Thyroid gland (tissue), 4 donors: Measurements from ENCODE around the gene RNGTT. TPM values are rescaled to one million over a fixed set of nuclear protein-coding genes. Genes with fewer than 3 reads are reported as not detected.

Source experiments
- DNase-seq, 2 donors: peaks; one replicate each; pipeline ENCODE4 v3.0.0-alpha.2; 2019
- H3K27ac ChIP-seq, 3 donors: fragments of 200-600 bp; sonication (generic); 1 replicate in 2 of 3; 2 replicates in 1 of 3; pipeline ENCODE4 v1.5.1; 2016 to 2019; ENCODE audit warnings: mild to moderate bottlenecking in 1 of 3, moderate library complexity in 1 of 3
- H3K27me3 ChIP-seq: fragments of 200-600 bp; sonication (generic); one replicate; pipeline ENCODE4 v1.5.1; 2019
- H3K36me3 ChIP-seq, 2 donors: fragments of 200-600 bp; sonication (generic); one replicate each; pipeline ENCODE4 v1.5.1; 2016 to 2019
- H3K4me1 ChIP-seq, 2 donors: fragments of 200-600 bp; sonication (generic); one replicate each; pipeline ENCODE4 v1.5.1; 2017 to 2019
- H3K4me3 ChIP-seq, 3 donors: fragments of 200-600 bp; sonication (generic); replicated peaks in 1 of 3; 1 replicate in 2 of 3; 2 replicates in 1 of 3; pipeline ENCODE4 v1.5.1; 2016; ENCODE audit warnings: mild to moderate bottlenecking in 1 of 3
- H3K9me3 ChIP-seq: fragments of 200-600 bp; sonication (generic); one replicate; pipeline ENCODE4 v1.5.1; 2017
- POLR2A ChIP-seq, 2 donors: fragments of 450-650 bp; IDR thresholded peaks; one replicate each; pipeline ENCODE4 v1.6.1; 2017; ENCODE audit warnings: antibody characterized with exemption in 2 of 2, mild to moderate bottlenecking in 2 of 2, moderate library complexity in 1 of 2
- WGBS, 2 donors: methylation state at CpG; one replicate each; pipeline ENCODE4 v1.1.5; 2017; 5-methylcytosine and 5-hydroxymethylcytosine counted together
- intact Hi-C: fragments of 100-400 bp; cut with DNase I; formaldehyde crosslinking; loops from one replicate; pipeline ENCODE4 v1.15.1; 2023
- total RNA-seq, 4 donors: library from RNA; depleted of rRNA; stranded (reverse); fragments of >200 nt; gene quantifications; one replicate each; pipeline ENCODE4 v1.2.3, GENCODE V29; 2016
- TF ChIP-seq, protein P1 (sequence below), 6 experiments: fragments of 200-600 bp in 3 of 6; fragments of 450-650 bp in 3 of 6; sonication (generic) in 3 of 6; IDR thresholded peaks; one replicate each; pipeline ENCODE4 v1.5.1; 2016 to 2019; ENCODE audit warnings: antibody characterized with exemption in 6 of 6, mild to moderate bottlenecking in 2 of 6, inconsistent platforms in 1 of 6, moderate library complexity in 1 of 6

RNGTT gene
- total RNA-seq, 4 donors from 2014 or later, result 19.1 to 31.4 (median 24.8) TPM

DNA sequence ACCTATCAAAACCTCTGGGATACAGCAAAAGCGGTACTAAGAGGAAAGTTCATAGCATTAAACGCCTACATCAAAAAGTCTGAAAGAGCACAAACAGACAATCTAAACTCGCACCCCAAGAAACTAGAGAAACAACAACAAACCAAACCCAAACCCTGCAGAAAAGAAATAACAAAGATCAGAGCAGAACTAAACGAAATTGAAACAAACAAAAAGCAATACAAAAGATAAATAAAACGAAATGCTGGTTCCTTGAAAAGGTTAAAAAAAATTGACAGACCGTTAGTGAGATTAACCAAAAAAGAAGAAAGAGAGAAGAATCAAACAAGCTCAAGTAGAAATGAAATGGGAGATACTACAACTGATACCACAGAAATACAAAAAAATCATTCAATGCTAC, 302.3 kb downstream of the RNGTT start:
- Histone ChIP-seq H3K36me3 (no peaks in the 10 kb centered on the region), H3K9me3 (no peaks in the 10 kb centered on the region), H3K4me1 (peaks cover 0 to 8% of the 10 kb centered on the region in 2 donors), H3K27ac (no peak overlapping the region), H3K27me3 (no peaks in the 10 kb centered on the region), H3K4me3 (no peak overlapping the region)
- TF ChIP-seq, protein P1, sequence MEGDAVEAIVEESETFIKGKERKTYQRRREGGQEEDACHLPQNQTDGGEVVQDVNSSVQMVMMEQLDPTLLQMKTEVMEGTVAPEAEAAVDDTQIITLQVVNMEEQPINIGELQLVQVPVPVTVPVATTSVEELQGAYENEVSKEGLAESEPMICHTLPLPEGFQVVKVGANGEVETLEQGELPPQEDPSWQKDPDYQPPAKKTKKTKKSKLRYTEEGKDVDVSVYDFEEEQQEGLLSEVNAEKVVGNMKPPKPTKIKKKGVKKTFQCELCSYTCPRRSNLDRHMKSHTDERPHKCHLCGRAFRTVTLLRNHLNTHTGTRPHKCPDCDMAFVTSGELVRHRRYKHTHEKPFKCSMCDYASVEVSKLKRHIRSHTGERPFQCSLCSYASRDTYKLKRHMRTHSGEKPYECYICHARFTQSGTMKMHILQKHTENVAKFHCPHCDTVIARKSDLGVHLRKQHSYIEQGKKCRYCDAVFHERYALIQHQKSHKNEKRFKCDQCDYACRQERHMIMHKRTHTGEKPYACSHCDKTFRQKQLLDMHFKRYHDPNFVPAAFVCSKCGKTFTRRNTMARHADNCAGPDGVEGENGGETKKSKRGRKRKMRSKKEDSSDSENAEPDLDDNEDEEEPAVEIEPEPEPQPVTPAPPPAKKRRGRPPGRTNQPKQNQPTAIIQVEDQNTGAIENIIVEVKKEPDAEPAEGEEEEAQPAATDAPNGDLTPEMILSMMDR (IDR thresholded peaks at IDR 0.05), result no peak
- no peak for TF ChIP-seq POLR2A (IDR thresholded peaks at IDR 0.05)
- DNase-seq, result no peak
- 94% methylated on average over 6 of the region's 6 CpGs for WGBS, 2 donors
- intact Hi-C loops, result no loop called here

DNA sequence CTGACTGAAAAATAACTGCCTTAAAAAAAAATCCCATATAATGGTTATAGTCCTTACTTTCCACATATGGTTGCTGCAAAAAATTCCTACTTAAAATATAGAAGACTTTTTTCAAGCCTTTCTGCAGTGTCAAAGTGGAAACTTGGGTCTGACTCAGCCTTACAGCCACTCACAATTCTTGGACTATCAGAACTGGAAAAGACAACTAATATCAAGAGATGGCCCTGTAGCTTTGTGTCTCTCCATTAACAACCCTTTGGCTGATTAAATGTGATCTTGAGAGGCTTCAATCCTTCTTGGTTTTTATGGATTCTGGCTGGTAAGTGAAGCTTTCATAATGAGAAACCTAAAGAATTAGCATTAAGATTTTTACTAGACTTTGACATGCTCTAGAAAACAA, 307.8 kb downstream of the RNGTT start:
- Histone ChIP-seq H3K27ac (no peak overlapping the region), H3K4me1 (no peaks in the 10 kb centered on the region), H3K4me3 (no peak overlapping the region), H3K27me3 (no peaks in the 10 kb centered on the region), H3K36me3 (no peaks in the 10 kb centered on the region), H3K9me3 (no peaks in the 10 kb centered on the region)
- no peak for DNase-seq
- intact Hi-C loops, result no loop called here
- TF ChIP-seq, protein P1 (IDR thresholded peaks at IDR 0.05), result no peak
- no peak for TF ChIP-seq POLR2A (IDR thresholded peaks at IDR 0.05)

DNA sequence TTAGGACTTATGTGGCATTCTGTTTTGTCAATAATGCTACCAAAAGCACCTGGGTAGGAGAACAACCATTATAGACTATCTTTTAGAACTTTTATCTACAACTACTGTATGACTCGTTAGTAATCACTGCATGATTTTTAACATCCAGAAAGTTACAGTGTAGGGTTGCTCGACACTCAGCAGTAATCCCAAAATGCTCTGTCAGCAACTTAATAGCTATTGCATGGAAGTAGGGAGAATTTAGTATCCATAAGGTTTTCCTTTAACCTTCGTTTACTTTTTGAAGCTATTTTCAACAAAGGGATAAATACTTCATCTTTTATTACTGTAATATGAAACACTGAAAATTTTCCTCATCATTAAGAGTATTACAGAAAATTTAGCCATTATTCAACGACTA, 309.5 kb downstream of the RNGTT start:
- intact Hi-C loops, result no loop called here
- H3K27me3 ChIP-seq, result no peaks in the 10 kb centered on the region
- TF ChIP-seq POLR2A (IDR thresholded peaks at IDR 0.05), result no peak
- TF ChIP-seq, protein P1 (IDR thresholded peaks at IDR 0.05), result no peak
- DNase-seq, result no peak
- no peaks in the 10 kb centered on the region for H3K4me1 ChIP-seq
- WGBS, 2 donors, result 89 to 94% methylated on average over 4 of the region's 4 CpGs
- H3K4me3 ChIP-seq, result no peak overlapping the region
- no peaks in the 10 kb centered on the region for H3K36me3 ChIP-seq
- no peak overlapping the region for H3K27ac ChIP-seq
- no peaks in the 10 kb centered on the region for H3K9me3 ChIP-seq

DNA sequence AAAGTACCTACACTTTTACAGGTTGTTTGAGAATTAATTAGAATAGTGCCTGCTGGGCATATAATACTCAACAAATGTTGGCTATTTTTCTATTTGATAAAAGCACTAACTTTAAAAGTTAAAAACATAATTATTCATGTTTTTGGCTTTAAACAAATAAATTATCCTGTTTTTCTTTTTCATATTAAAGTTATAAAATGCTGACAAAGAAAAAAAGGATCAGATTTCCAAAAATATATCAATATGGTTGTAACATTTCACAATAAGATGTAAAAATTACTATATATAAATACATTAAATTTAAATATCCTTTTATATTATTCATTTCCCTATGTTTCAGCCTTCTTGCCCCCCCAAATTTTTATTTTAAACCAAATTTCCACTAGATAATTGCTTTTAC, 312.0 kb downstream of the RNGTT start:
- Histone ChIP-seq H3K36me3 (no peaks in the 10 kb centered on the region), H3K4me3 (no peak overlapping the region), H3K9me3 (no peaks in the 10 kb centered on the region), H3K27ac (no peak overlapping the region), H3K4me1 (no peaks in the 10 kb centered on the region), H3K27me3 (no peaks in the 10 kb centered on the region)
- TF ChIP-seq POLR2A (IDR thresholded peaks at IDR 0.05), result no peak
- TF ChIP-seq, protein P1 (IDR thresholded peaks at IDR 0.05), result no peak
- DNase-seq, result no peak
- intact Hi-C loops, result no loop called here

DNA sequence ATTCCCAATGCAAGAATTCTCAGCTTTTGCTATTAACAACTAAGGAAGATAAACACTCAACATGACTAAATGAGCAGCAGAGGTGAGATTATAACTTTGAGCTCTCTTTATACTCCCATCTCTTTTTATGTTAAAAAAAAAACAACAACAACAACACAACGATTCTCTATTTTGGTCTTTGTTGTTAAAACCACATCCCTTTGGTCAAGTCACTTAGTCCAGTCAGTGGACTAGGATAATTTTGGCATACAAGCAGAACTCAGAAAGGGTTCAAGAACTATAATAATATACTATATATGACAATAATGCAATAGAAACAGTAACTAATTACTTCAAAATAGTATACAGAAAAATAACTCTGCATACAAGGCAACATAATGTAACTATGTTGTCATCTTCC, 312.4 kb downstream of the RNGTT start:
- Histone ChIP-seq H3K9me3 (no peaks in the 10 kb centered on the region), H3K4me3 (no peak overlapping the region), H3K36me3 (no peaks in the 10 kb centered on the region), H3K4me1 (no peaks in the 10 kb centered on the region), H3K27me3 (no peaks in the 10 kb centered on the region), H3K27ac (no peak overlapping the region)
- TF ChIP-seq POLR2A (IDR thresholded peaks at IDR 0.05), result no peak
- TF ChIP-seq, protein P1 (IDR thresholded peaks at IDR 0.05), result no peak
- WGBS, 2 donors, result 81 to 93% methylated on average over 1 of the region's 1 CpG
- intact Hi-C loops, result no loop called here
- DNase-seq, result no peak
